ENCODE data around the gene NYAP1. TPM values are rescaled to one million over a fixed set of nuclear protein-coding genes. Genes with fewer than 3 reads are reported as not detected.
A peak's percentile ranks its signal among the peaks of the same experiment; 100 is the strongest.
"Not testable (repeated sequence)": the region's sequence is repeated elsewhere in the genome, so short reads cannot be mapped to it uniquely, and the experiment has no call there.

The NYAP1 gene
- total RNA-seq, 1 experiment from 2014 or later: not detected

- H3K4me3 ChIP-seq (ENCODE audit: low read length): no peak overlapping the region
- no peaks in the 10 kb centered on the region for H4K20me1 ChIP-seq (ENCODE audit: insufficient read depth, low read depth, low read length)
- H3K9me3 ChIP-seq (ENCODE audit: low read length): no peaks in the 10 kb centered on the region
- DNase-seq: peak; percentile 40
- no peaks in the 10 kb centered on the region for H3K36me3 ChIP-seq (ENCODE audit: insufficient read depth, low read length)
- no peak overlapping the region for H3K9ac ChIP-seq (ENCODE audit: low read length)
- H3K79me2 ChIP-seq (ENCODE audit: low read length): no peaks in the 10 kb centered on the region
- peaks cover 7% of the 10 kb centered on the region for H3K4me1 ChIP-seq (ENCODE audit: low read length)
- no peaks in the 10 kb centered on the region for H3K27me3 ChIP-seq (ENCODE audit: low read length)
- H3K27ac ChIP-seq (ENCODE audit: low read length): no peak overlapping the region
- H3K9me2 ChIP-seq (replicated peaks; ENCODE audit: insufficient read depth, low read length): no peaks in the 10 kb centered on the region
- H2AFZ ChIP-seq (ENCODE audit: low read length): no peak overlapping the region
- H3K4me2 ChIP-seq (ENCODE audit: low read depth, low read length, poor library complexity, severe bottlenecking): no peak overlapping the region
Observed at GRCh38 chr7:100441641-100442535, 41.8 kb upstream of the NYAP1 start.

DNA sequence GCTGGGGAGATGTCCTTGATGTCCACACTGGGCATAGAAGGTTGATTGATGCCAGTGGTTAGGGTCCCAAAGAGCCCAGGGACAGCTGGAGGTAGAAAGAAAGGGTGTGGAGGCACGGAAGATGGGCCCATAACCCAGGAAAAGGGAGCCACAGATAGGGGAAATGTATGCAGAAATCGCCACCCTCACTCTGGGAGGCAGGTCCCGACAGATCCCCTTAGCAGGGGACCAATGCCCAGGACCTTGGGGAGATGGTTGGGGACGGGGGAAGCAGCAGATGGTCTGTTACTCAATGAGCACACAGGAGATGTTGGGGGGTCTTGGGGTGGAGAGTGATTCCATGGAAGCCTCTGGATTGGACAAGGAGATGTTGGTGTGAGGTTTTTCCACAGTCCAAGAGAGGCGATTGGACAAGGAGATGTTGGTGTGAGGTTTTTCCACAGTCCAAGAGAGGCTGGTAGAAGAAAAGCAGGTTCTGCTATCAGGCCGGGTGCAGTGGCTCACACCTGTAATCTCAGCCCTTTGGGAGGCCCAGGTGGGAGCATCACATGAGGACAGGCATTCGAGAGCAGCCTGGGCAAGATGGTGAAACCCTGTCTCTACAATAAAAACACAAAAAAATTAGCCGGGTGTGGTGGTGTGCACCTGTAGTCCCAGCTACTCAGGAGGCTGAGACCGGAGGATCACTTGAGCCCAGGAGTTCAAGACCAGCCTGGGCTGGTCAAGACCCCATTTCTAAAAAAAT is 40.5 kb upstream of the NYAP1 start:
- H3K27me3 ChIP-seq (ENCODE audit: low read length): no peaks in the 10 kb centered on the region
- no peak overlapping the region for H3K4me3 ChIP-seq (ENCODE audit: low read length)
- no peaks in the 10 kb centered on the region for H3K9me2 ChIP-seq (replicated peaks; ENCODE audit: insufficient read depth, low read length)
- no peak for DNase-seq
- no peaks in the 10 kb centered on the region for H3K9me3 ChIP-seq (ENCODE audit: low read length)
- H3K4me1 ChIP-seq (ENCODE audit: low read length): peaks cover 7% of the 10 kb centered on the region
- no peak overlapping the region for H2AFZ ChIP-seq (ENCODE audit: low read length)
- no peaks in the 10 kb centered on the region for H3K79me2 ChIP-seq (ENCODE audit: low read length)
- H3K36me3 ChIP-seq (ENCODE audit: insufficient read depth, low read length): no peaks in the 10 kb centered on the region
- no peak overlapping the region for H3K4me2 ChIP-seq (ENCODE audit: low read depth, low read length, poor library complexity, severe bottlenecking)
- no peaks in the 10 kb centered on the region for H4K20me1 ChIP-seq (ENCODE audit: insufficient read depth, low read depth, low read length)
- no peak overlapping the region for H3K27ac ChIP-seq (ENCODE audit: low read length)
- no peak overlapping the region for H3K9ac ChIP-seq (ENCODE audit: low read length)

DNA sequence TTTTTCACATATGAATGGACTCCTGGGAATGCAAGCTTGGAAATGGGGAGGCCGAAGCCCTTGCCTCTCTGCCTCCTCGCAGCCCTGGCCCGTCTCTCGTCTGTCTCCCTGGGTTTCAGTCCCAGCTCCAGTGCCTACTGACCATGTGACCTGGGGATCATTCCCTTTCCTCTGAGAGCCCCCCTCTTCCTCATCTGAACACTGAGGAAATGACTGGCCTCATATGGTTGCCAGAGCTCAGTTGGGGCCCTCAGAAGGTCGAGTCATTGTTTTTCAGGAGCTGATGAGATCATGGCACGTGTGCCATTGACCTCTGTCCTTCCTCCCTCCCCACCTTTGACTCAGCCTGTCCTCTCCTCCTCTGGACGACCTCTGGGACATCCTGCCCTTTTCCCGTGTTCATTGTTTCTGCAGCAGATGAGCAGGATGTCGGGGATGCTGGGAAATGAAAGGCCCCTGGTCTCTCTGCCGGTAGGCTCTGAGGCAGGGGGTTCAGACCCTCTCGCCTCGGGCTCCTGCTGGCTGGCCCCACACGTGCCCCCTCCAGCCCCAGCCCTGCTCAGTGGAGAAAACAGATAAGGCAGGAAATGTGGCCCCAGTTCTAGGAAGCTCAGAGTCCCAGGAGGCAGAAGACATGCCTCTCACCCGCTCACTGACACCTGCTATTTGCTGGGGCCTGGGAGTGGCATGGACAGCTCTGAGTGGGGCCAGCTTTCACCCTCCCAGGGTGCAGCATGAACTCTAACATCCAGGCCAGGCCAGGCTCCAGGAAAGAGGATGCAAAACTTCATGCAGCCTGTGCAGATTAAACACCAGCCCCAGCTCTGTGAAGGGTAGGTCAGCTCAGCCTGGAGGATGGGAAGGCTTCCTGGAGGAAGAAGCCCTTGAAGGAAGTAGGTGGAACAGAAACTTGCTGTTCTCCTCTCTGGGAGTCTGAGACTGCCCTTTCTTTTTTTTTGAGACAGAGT is 39.1 kb upstream of the NYAP1 start:
- H3K9me2 ChIP-seq (replicated peaks; ENCODE audit: insufficient read depth, low read length): no peaks in the 10 kb centered on the region
- H3K4me1 ChIP-seq (ENCODE audit: low read length): peaks cover 7% of the 10 kb centered on the region
- no peaks in the 10 kb centered on the region for H3K9me3 ChIP-seq (ENCODE audit: low read length)
- no peak overlapping the region for H3K4me3 ChIP-seq (ENCODE audit: low read length)
- H3K79me2 ChIP-seq (ENCODE audit: low read length): no peaks in the 10 kb centered on the region
- no peak for DNase-seq
- no peak overlapping the region for H3K27ac ChIP-seq (ENCODE audit: low read length)
- H3K4me2 ChIP-seq (ENCODE audit: low read depth, low read length, poor library complexity, severe bottlenecking): no peak overlapping the region
- H3K9ac ChIP-seq (ENCODE audit: low read length): no peak overlapping the region
- H3K27me3 ChIP-seq (ENCODE audit: low read length): no peaks in the 10 kb centered on the region
- no peak overlapping the region for H2AFZ ChIP-seq (ENCODE audit: low read length)
- H4K20me1 ChIP-seq (ENCODE audit: insufficient read depth, low read depth, low read length): no peaks in the 10 kb centered on the region
- H3K36me3 ChIP-seq (ENCODE audit: insufficient read depth, low read length): no peaks in the 10 kb centered on the region

GRCh38 chr7:100446040-100446439 is 37.7 kb upstream of the NYAP1 start:
- H3K9me2 ChIP-seq (replicated peaks; ENCODE audit: insufficient read depth, low read length): no peaks in the 10 kb centered on the region
- no peak overlapping the region for H3K4me3 ChIP-seq (ENCODE audit: low read length)
- no peak for DNase-seq
- H3K27me3 ChIP-seq (ENCODE audit: low read length): no peaks in the 10 kb centered on the region
- H3K9ac ChIP-seq (ENCODE audit: low read length): no peak overlapping the region
- no peaks in the 10 kb centered on the region for H4K20me1 ChIP-seq (ENCODE audit: insufficient read depth, low read depth, low read length)
- H3K4me1 ChIP-seq (ENCODE audit: low read length): peaks cover 9% of the 10 kb centered on the region
- H2AFZ ChIP-seq (ENCODE audit: low read length): no peak overlapping the region
- H3K79me2 ChIP-seq (ENCODE audit: low read length): no peaks in the 10 kb centered on the region
- H3K4me2 ChIP-seq (ENCODE audit: low read depth, low read length, poor library complexity, severe bottlenecking): no peak overlapping the region
- no peaks in the 10 kb centered on the region for H3K9me3 ChIP-seq (ENCODE audit: low read length)
- H3K36me3 ChIP-seq (ENCODE audit: insufficient read depth, low read length): no peaks in the 10 kb centered on the region
- H3K27ac ChIP-seq (ENCODE audit: low read length): no peak overlapping the region

DNA sequence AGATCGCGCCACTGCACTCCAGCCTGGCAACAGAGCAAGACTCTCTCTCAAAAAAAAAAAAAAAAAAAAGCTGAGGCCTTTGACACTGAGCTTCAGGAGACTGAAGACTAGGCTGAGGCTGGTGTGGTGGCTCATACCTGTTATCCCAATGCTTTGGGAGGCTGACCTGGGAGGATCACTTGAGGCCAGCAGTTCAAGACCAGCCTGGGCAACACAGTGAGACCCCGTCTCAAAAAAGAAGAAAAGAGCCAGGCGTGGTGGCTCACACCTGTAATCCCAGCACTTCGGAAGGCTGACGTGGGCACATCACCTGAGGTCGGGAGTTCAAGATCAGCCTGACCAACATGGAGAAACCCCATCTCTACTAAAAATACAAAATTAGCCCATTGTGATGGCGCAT is 36.4 kb upstream of the NYAP1 start:
- H3K27ac ChIP-seq (ENCODE audit: low read length); H3K4me3 ChIP-seq (ENCODE audit: low read length); H3K27me3 ChIP-seq (ENCODE audit: low read length); H3K36me3 ChIP-seq (ENCODE audit: insufficient read depth, low read length); H3K9me2 ChIP-seq (replicated peaks; ENCODE audit: insufficient read depth, low read length); H2AFZ ChIP-seq (ENCODE audit: low read length); H3K4me1 ChIP-seq (ENCODE audit: low read length); H4K20me1 ChIP-seq (ENCODE audit: insufficient read depth, low read depth, low read length); H3K9ac ChIP-seq (ENCODE audit: low read length); H3K9me3 ChIP-seq (ENCODE audit: low read length); H3K79me2 ChIP-seq (ENCODE audit: low read length); H3K4me2 ChIP-seq (ENCODE audit: low read depth, low read length, poor library complexity, severe bottlenecking); DNase-seq: not testable (repeated sequence)

GRCh38 chr7:100449190-100449795 is 34.4 kb upstream of the NYAP1 start:
- Histone ChIP-seq H3K9ac (ENCODE audit: low read length) (no peak overlapping the region), H3K36me3 (ENCODE audit: insufficient read depth, low read length) (no peaks in the 10 kb centered on the region), H3K9me2 (replicated peaks; ENCODE audit: insufficient read depth, low read length) (no peaks in the 10 kb centered on the region), H4K20me1 (ENCODE audit: insufficient read depth, low read depth, low read length) (no peaks in the 10 kb centered on the region), H3K4me1 (ENCODE audit: low read length) (peaks cover 9% of the 10 kb centered on the region), H3K4me3 (ENCODE audit: low read length) (no peak overlapping the region), H3K9me3 (ENCODE audit: low read length) (no peaks in the 10 kb centered on the region), H3K27ac (ENCODE audit: low read length) (no peak overlapping the region), H3K27me3 (ENCODE audit: low read length) (no peaks in the 10 kb centered on the region), H3K4me2 (ENCODE audit: low read depth, low read length, poor library complexity, severe bottlenecking) (no peak overlapping the region), H2AFZ (ENCODE audit: low read length) (no peak overlapping the region), H3K79me2 (ENCODE audit: low read length) (no peaks in the 10 kb centered on the region)
- no peak for DNase-seq

DNA sequence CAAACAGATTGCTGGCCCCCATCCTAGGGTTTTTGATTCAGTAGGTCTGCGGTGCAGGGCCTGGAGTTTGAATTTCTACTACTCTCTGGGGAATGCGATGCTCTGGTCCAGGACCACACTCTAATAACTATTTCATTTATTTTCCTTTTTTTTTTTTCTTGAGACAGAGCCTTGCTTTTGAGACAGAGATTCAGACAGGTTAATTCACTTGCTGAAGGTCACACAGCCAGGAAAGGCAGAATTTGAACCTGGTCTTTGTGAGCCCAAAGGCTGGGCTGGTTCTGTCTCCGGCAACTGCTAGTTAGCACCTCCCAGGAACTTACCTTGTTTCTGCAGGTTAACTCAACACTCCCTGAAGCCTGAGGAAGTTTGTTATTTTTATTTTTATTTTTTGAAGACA is 31.2 kb upstream of the NYAP1 start:
- no peaks in the 10 kb centered on the region for H3K27me3 ChIP-seq (ENCODE audit: low read length)
- no peaks in the 10 kb centered on the region for H3K9me2 ChIP-seq (replicated peaks; ENCODE audit: insufficient read depth, low read length)
- no peaks in the 10 kb centered on the region for H3K79me2 ChIP-seq (ENCODE audit: low read length)
- H3K9me3 ChIP-seq (ENCODE audit: low read length): no peaks in the 10 kb centered on the region
- no peaks in the 10 kb centered on the region for H3K36me3 ChIP-seq (ENCODE audit: insufficient read depth, low read length)
- H3K4me3 ChIP-seq (ENCODE audit: low read length): no peak overlapping the region
- no peak overlapping the region for H3K4me2 ChIP-seq (ENCODE audit: low read depth, low read length, poor library complexity, severe bottlenecking)
- H3K4me1 ChIP-seq (ENCODE audit: low read length): 0 out of 2 replicates have a peak, but pooled peaks cover 2% of the 10 kb centered on the region
- H2AFZ ChIP-seq (ENCODE audit: low read length): no peak overlapping the region
- H3K9ac ChIP-seq (ENCODE audit: low read length): no peak overlapping the region
- no peaks in the 10 kb centered on the region for H4K20me1 ChIP-seq (ENCODE audit: insufficient read depth, low read depth, low read length)
- DNase-seq: peak; percentile 15
- no peak overlapping the region for H3K27ac ChIP-seq (ENCODE audit: low read length)

All from Karpas-422 (cell line).